Measurements from ENCODE around the gene PRRG4. TPM values are rescaled to one million over a fixed set of nuclear protein-coding genes. Genes with fewer than 3 reads are reported as not detected.

PRRG4 gene
- total RNA-seq, 1 donor from 2014 or later: 0.33 TPM

- no peak for TF ChIP-seq CTCF (IDR thresholded peaks at IDR 0.05; ENCODE audit: borderline replicate concordance)
- Histone ChIP-seq H3K27ac (replicated peaks) (no peak overlapping the region), H3K4me1 (peaks cover 18% of the 10 kb centered on the region), H3K4me3 (peak overlapping the region; percentile 74), H3K27me3 (ENCODE audit: low read depth) (peaks cover 36% of the 10 kb centered on the region), H3K36me3 (no peaks in the 10 kb centered on the region), H3K9me3 (replicated peaks) (no peaks in the 10 kb centered on the region)
- no peak for DNase-seq
- intact Hi-C loops (cut with micrococcal nuclease): no loop called here
Measured at GRCh38 chr11:32830796-32831195, 1.1 kb downstream of the PRRG4 start.

GRCh38 chr11:32831221-32831620, 1.5 kb downstream of the PRRG4 start:
- intact Hi-C loops (cut with micrococcal nuclease): no loop called here
- peaks cover 18% of the 10 kb centered on the region for H3K4me1 ChIP-seq
- no peak for TF ChIP-seq CTCF (IDR thresholded peaks at IDR 0.05; ENCODE audit: borderline replicate concordance)
- peaks cover 36% of the 10 kb centered on the region for H3K27me3 ChIP-seq (ENCODE audit: low read depth)
- H3K9me3 ChIP-seq (replicated peaks): no peaks in the 10 kb centered on the region
- no peak for DNase-seq
- no peak overlapping the region for H3K4me3 ChIP-seq
- no peaks in the 10 kb centered on the region for H3K36me3 ChIP-seq
- H3K27ac ChIP-seq (replicated peaks): no peak overlapping the region

GRCh38 chr11:32833921-32834320, 4.2 kb downstream of the PRRG4 start:
- no peak for TF ChIP-seq CTCF (IDR thresholded peaks at IDR 0.05; ENCODE audit: borderline replicate concordance)
- intact Hi-C loops (cut with micrococcal nuclease): no loop called here

GRCh38 chr11:32836946-32837345, 7.2 kb downstream of the PRRG4 start:
- intact Hi-C loops (cut with micrococcal nuclease): no loop called here
- TF ChIP-seq CTCF (IDR thresholded peaks at IDR 0.05; ENCODE audit: borderline replicate concordance): no peak
- Histone ChIP-seq H3K27me3 (ENCODE audit: low read depth) (peaks cover 18% of the 10 kb centered on the region), H3K9me3 (replicated peaks) (no peaks in the 10 kb centered on the region), H3K4me1 (no peaks in the 10 kb centered on the region), H3K4me3 (no peak overlapping the region), H3K27ac (replicated peaks) (no peak overlapping the region), H3K36me3 (no peaks in the 10 kb centered on the region)
- no peak for DNase-seq

More at GRCh38 chr11:32833921-32834320, 4.2 kb downstream of the PRRG4 start:
- Histone ChIP-seq H3K27me3 (ENCODE audit: low read depth) (peaks cover 42% of the 10 kb centered on the region), H3K9me3 (replicated peaks) (no peaks in the 10 kb centered on the region), H3K27ac (replicated peaks) (no peak overlapping the region), H3K4me1 (peaks cover 17% of the 10 kb centered on the region), H3K4me3 (no peak overlapping the region), H3K36me3 (no peaks in the 10 kb centered on the region)
- no peak for DNase-seq

- H3K4me3 ChIP-seq: no peak overlapping the region
- no peaks in the 10 kb centered on the region for H3K36me3 ChIP-seq
- no peak overlapping the region for H3K27ac ChIP-seq (replicated peaks)
- peaks cover 13% of the 10 kb centered on the region for H3K27me3 ChIP-seq (ENCODE audit: low read depth)
- intact Hi-C loops (cut with micrococcal nuclease): no loop called here
- no peaks in the 10 kb centered on the region for H3K9me3 ChIP-seq (replicated peaks)
- DNase-seq: no peak
- no peak for TF ChIP-seq CTCF (IDR thresholded peaks at IDR 0.05; ENCODE audit: borderline replicate concordance)
- H3K4me1 ChIP-seq: no peaks in the 10 kb centered on the region
Measured at GRCh38 chr11:32838505-32839274, 9.0 kb downstream of the PRRG4 start.
